ENCODE data around the gene PTCH1.

- TF ChIP-seq POLR2A (IDR thresholded peaks at IDR 0.05; ENCODE audit: low read depth, low read length), result no peak
- TF ChIP-seq POLR2AphosphoS5 (IDR thresholded peaks at IDR 0.05; ENCODE audit: low read depth, low read length), result no peak
Observed at GRCh38 chr9:95406121-95406520, 110.7 kb downstream of the PTCH1 start.
